GM18508 (cell line): ENCODE measurements around the gene AMN.

Experiments used
- ATAC-seq: cut with Tn5 transposase; IDR thresholded peaks from one replicate; pipeline ENCODE4 v1.9.1; 2021; ENCODE audit warnings: moderate number of reproducible peaks; ENCODE audit not compliant: insufficient read depth, unreplicated experiment

Gene AMN

DNA sequence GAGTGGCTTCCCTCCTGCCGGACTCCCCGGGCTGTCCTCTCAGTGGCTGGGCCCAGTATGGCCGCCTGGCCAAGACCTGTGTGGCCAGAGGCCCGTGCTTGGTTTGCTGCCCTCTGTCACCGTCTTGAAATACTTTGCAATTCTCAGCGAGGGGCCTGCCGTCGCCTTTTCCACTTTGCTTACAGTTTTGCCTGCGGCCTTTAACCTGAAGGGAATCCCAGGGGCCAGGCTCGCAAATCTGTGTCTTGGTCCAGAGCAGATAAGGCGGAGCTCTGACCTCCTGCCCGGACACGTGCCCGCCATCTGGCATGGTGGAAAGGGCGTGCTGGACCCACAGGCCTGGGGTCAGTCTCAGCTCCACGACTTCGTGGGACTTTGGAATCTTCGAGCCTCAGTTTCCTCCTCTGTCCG lies 10.9 kb upstream of the AMN start:
- no peak for ATAC-seq

DNA sequence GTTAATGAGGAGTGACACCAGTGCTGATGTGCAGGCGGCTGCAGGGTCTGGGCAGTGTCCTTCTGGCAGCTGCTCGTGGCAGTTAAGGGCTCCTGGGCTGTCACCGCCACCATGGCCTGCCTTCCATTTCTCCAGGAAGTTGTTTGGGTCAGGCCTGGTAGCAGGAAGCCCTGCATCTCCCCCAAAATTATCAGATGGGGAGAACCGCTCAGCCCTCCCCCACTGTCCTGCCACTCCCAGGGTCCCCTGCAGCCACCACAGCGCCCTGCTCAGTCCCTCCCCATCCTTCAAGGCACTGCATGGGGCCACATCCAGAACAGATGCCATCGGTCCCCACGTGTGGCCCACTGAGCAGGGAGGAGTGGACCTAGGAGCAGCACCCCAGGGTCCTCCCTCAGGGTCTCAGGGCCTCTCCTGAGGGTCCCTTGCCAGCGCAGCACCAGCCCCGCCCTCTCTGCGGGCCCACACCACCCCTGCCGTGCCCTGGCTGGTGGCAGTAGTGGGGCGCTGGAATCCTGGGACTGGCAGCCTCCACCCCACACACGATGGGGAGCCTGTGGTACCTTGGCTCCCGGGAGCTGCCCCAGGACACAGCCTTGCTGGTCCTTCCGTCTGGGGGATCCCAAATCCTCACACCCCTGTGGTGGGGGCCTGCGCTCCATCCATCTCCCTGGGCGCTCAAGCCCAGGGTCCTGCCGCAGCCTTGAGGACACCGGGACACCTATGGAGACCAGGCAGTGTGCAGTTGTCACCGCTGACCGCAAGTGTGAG lies 10.3 kb upstream of the AMN start:
- no peak for ATAC-seq

DNA sequence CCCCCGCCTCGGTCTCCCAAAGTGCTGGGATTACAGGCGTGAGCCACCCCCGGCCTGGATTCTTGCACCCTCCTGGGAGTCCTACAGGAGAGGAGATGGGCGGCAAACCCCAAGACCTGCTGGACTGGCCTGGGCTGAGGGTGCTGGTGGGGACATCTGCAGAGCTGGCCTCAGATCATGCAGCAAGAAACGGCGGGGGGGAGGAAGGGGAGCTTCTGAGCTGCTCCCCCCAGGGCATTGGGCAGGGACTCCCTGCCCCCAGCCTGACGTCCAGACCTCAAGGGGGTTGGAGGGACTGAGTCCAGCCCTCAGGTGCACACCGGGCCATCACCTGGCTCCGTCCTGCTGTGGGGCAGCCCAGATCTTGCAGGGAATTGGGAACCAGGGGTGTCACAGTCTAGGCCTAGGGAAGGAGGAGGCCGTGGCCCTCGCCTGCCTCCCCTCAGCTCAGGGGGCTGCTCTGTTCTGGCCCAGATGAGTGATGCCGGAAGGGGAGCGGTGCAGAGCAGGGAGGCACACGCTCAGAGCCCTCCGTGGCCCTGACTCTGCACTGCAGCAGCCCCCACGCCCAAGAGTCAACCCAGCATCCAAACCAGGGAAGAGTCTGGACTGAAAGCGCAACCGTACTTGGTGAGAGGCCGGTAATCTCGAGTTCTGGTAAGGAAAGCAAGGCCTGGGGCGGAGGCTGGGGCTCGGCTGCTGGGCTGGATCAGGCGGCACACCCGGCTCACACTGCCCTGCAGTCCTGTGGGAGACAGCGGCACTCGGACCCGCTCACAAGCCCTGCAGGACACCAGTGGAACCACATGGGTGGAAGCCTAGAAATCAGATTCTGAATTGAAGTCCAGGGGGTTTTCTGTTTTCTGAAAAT lies 8.9 kb upstream of the AMN start:
- ATAC-seq = no peak

DNA sequence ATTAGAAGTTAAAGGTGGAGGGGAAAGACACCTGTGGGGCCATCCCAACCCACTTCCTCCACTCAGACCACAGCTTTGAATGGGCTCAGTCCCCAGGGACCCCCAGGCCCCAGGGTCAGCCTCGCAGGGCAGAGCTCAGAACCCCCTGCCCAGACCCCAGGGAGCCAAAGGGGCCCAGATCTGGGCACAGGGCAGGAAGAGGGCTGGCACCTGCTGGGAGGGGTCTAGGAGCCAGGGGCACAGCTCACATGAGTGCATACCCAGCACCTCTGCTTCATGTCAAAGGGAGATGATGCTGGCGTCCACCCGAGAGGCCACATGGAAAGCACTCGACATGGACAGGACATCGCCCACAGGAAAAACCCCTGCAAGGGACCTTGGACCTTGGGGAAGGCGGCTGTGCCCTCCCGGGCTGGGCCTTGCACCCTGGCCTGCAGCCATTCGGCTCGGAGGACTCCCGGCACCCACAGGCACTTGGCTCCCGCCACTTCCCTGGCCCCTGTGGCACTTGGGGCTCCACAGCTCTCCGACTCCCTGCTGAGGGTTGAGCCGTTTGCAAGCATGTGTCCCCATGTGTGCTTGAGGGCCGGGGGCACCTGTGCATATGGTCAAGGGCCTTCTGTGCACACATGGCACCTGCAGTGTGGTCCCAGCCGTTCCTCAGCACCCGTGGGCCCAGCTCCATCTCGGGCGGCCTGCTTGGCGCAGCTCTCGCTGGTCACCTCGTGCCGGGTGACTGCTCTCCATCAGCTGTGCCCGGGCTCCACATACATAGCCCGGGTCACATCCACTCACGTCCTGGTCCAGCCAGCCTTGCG lies 7.8 kb upstream of the AMN start:
- no peak for ATAC-seq

DNA sequence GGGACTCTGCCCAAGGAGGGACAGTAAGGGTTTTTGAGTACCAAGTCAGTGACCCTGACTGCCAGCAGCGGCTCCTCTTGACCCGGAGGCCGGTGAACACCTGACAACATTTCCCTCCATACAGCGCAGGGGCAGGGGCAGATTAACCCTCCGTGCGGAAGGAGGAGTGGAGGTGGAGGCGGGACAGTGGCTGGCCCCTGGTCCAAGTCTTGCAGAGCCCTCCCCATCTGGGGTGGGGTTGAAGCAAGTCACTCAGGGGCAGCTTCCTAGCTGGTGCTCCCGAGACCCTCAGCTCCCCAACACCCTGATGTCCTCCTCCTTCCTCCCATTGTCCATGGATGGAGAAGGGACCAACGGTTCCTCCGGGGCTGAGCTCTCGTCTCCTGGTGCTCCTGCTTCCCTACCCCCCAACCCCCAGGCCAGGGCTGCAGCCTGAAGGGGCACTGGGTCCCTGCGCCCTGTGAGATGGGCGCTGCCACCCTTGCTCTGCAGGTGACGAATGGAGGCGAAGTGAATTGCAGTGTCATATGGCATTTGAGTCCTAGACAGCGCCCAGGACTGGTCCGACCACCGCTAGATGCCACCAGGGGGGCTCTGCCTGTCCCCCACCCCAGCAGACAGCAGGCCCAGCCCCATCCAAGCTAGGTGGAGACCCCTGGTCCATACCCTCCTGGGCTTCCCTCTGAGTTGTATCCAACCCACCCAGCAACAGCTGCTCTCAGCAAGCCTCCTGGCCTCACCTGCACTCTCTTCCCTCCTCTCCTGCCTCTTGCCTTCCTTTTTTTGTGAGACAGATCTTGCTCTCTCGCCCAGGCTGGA lies 7.0 kb upstream of the AMN start:
- ATAC-seq = no peak

DNA sequence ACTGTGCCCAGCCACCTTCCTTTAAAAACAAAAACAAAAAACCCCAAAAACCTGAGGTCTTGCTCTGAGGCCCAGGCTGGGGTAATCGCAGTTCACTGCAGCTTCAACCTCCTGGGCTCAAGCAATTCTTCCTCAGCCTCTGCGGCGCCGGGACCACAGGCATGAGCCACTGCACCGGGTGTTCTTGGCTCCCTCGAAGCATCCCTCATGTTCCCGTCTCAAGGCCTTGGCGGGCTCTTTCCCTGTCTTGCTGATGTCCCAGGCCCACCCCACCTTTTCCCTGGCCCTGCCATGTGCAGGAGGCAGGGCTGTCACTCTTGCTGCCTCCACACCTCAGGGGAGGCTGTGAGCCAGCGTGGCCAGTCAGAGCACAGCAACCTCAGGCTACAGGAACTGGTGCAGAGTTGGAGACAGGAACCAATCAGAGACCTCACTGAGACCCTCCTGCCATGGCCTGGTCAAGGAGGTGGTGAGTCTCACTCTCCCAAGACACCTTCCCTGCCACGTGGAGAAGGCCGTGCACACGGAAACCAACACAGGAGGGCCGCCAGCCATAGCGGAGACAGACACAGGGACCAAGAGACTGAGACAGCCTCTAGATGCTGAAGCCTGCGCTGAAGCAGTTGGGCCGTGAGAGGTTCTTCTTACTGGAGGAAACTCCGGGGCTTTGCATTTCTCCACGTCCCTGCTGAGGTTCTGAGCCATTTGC lies 6.0 kb upstream of the AMN start:
- no peak for ATAC-seq

DNA sequence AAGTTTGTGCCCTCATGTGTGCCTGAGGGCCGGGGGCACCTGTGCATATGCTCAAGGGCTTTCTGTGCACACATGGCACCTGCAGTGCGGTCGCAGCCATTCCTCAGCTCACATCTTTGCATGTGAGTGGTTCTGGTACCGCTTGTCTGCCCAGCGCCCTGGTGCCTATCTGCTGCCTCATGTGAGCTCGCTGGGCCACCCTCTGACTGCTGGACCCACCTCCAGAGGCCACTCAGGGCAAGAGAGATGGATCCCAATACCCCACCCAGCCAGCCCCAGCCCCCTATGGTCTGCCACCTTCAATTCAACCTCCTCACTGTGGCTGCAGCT lies 5.4 kb upstream of the AMN start:
- ATAC-seq = no peak

DNA sequence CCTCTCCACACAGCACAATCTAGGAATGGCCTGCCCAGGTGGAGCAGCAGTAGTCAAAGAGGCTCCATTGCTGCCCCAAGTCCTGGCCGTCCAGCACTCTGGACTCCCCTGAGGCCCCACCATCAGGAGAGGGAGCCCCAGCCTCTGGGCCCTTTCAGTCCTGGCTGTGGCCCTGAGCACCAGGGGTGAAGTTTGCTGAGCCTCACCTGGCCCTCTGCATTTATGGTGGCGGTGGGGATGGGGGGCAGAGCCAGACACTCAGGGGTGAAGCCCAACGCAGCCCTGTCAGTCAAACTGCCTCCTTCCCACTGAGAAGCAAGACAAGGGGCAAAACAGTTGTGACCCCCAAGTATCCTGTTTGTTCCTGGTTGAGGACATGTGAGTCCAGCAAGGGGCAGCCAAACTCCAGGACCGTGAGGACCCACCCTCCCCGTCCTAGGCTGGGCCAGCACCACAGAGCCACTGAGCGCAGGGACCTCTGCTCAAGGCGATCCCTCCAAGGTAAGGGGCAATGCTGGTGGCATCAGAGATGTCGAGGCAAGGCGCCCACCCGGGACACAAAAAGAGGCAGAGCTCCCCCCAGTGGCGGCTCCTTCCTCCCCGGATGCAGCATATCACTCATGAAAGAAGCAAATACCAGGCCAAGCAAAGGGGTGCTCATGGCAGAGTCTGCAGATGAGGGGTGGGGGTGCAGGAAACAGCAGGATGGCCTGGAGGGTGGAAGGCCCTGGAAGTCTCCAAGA lies 4.8 kb upstream of the AMN start:
- no peak for ATAC-seq

DNA sequence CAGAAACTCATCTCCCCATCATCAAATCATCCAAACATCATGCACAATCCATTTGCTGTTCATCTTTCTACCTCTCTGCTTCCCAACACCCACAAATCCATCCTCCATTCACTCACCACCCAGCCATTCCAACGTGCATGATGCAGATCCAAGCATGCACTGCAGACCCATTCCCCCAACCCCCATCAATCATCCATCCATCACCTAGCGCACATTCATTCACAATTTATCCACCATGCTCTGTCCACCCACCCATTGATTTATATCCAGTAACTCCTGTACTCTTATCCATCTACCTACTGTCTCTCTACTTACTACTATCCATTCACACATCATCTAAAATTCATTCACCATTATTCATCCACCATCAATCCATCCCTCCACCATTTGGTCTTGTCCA lies 4.0 kb upstream of the AMN start:
- no peak for ATAC-seq

DNA sequence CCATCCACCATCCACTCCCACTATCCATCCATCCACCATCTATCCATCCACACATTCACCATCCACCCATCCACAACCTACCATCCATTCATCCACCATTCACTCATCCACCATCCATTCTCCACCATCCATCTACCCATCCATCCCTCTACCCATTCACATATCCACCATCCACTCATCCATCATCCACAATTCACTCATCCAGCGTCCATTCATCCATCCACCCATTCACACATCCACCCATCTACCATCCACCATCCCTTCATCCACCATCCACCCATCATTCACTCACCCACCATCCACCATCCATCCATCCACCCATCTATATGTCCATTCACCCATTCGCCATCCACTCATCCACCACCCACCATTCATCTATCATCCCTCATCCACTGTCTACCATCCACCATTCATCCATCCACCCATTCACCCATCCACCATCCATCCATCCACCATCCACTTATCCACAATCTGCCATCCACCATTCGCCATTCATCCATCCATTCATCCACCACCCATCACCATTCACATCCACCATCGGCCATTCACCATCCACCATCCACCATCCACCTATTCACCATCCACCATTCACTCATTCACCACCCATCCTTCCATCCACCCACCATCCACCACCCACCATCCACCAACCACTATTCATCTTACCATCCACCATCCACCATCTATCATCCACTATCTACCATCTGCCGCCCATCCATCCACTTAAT lies 2.0 kb upstream of the AMN start:
- ATAC-seq = no peak

DNA sequence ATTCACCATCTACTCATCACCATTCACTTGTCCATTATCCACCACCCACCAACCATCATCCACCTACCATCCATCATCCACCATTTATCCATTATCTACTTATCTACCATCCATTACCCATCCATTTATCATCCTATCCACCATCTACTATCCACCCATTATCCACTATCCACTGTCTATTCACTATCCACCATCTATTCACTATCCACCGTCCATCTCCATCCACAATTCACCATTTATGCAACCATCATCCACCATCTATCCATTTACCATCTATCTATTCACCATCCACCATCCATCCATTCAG lies 1.5 kb upstream of the AMN start:
- no peak for ATAC-seq

DNA sequence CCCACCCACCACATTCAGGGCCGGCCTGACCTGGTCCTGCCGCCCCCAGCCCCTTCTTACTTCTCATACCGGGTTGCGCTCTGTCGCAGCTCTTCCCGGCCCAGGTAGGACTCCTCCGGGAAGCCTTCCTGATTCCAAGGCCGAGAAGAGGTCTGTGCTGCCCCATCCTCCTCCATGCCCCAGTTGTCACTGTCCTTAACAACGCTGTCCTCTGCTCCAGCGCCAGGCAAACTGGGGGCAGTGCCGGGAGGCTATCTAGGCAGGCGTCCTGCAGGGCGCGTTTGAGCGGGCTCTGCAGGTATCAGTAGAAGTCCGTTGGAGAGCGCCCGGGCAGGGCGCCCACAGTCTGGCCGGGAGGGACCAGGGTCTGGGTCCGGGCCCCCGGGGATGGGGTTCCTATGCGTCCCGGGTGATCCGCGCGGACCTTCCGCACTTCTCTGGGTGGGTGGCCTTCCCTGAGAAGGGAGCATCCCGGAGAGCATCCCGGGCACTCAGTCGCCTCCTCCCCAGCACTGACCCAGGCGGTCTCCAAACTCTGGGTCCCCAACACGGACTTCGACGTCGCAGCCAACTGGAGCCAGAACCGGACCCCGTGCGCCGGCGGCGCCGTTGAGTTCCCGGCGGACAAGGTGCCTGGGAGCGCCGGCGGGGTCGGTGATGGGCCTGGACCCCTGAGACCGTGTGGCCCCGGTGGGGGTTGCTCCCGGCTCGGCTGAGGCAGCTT lies 900 bp downstream of the AMN start:
- ATAC-seq = no peak

DNA sequence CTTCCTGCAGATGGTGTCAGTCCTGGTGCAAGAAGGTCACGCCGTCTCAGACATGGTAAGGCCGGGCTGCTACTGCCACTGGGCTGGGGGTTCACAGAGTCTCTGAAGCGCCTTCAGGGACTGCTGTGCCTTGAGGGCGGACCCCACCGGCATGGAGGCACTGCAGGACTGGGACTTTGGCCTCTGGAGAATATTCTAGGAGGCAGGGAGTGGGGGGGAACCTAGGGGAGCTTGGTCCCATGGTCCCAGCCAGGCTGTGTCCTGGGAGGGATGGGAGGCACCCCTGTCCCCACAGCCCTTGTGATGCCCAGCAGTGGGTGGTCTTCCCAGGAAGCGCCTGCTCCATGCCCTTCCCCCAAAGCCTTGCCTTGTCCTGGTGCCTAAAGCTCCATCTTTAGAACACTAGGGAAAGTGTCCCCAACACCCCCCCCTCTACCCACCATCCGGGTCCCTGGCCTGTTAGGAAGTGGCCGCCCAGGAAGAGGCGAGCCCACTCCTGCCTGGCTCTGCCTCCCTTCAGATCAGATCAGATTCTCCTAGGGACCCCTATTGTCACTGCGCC lies 1.5 kb downstream of the AMN start:
- no peak for ATAC-seq

DNA sequence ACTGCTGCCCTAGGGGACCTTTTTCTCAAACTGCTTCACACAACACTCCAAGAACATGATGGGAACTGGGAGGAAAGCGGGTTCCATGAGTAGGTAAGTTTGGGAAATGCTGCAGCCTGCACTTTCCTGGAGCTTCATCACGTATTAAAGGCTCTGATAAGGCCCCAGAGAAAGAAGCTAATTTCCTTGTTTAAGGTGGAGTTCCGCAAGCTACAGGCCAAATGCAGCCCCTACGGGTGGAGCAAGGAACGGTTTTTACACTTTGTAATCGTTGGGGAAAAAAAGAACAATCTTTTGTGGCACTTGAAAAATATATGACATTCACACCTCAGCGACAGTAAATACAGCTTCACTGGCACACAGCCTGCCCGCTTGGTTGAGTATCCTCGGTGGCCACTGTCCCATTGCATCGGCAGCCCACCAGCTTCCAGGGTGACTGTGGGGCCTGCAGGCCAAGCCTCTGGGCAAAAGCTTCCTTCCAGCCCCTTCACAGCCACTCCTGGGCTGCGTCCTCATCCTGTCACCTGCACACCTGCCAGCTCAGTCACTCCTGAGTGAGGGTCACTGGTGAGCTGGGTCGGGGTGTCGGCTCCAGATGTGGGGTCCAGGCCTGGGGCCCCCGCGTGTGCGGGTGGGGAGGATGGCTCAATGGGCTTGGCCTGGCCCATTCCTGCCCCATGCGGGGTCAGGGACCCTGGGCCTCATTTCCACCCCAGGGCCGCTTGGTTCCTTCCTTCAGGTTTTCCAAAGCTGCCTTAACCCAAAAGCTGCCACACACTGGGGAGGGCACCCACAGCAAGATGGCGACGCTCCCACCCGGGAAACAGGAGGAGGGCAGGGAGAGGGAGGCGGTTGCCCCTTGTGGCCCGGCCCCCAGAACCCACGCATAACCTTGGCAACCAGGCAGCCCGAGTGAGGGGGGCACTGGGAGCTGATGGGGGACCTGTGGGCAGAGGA lies 2.4 kb downstream of the AMN start:
- ATAC-seq = no peak

DNA sequence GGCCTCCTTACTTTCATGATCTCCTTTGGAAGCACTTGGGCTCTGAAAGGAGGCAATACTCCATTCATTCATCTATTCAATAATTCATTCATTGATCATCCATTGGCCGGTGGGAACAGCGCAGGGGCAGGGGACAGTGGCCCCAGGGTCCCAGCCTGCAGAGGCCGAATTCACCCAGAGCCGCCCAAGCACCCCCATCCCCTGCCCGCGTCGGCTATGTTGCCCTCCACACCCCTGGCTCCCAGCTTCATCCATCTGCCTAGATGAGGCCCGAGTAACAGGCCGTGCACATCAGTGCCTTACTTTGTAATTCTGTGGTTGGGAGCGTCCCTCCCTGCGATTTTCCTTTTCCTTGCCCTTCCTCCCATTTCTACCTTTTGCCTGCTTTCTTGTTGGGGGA lies 3.2 kb downstream of the AMN start:
- ATAC-seq = no peak

DNA sequence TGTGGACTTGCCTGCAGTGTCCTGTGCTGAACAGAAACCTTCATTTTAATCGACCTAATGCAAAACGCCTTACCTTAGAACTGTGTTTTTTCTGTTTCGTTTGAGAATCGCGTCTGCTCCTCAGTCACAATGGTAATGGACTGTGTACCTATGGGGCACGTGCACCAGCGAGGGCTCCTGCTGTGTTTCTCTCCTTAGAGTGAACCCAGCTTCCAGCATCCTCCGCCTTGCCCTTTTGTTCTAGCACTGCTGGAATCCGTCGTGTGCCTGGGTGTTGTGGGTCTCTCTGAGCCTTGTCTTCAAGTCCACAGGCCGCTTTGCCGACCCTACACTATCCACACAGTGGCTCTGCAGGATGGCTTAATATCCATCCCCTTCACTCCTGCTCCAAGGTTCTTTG lies 3.6 kb downstream of the AMN start:
- no peak for ATAC-seq
